OCI-LY7 (cell line): Measurements from ENCODE around the gene ANKRD62. TPM values are rescaled to one million over a fixed set of nuclear protein-coding genes. Genes with fewer than 3 reads are reported as not detected.

Experiments
- BruUV-seq: library from RNA; stranded (reverse); fragments of 400-500 nt; replicated peaks from 2 replicates; lab custom pipeline; 2021; lab: Mats Ljungman, UMichigan
- CTCF ChIA-PET: fragments of 300-600 bp; sonication (Branson Sonifier 250); formaldehyde crosslinking; loops from one replicate; lab custom pipeline; 2022; ENCODE audit warnings: antibody characterized with exemption; ENCODE audit not compliant: unreplicated experiment; lab: Charles Lee
- POLR2A ChIA-PET: fragments of 300-600 bp; sonication (Branson Sonifier 250); formaldehyde crosslinking; loops from one replicate; lab custom pipeline; 2022; ENCODE audit warnings: antibody characterized with exemption; lab: Charles Lee
- DNase-seq: peaks from one replicate; pipeline ENCODE4 v3.0.0-alpha.2; 2015; ENCODE audit warnings: low spot score
- H2AFZ ChIP-seq: fragments of 200-600 bp; sonication (generic), shearing (Covaris generic); 2 replicates; pipeline ENCODE4 v1.6.1; 2014; ENCODE audit warnings: mild to moderate bottlenecking, antibody characterized with exemption, low read length, moderate library complexity
- H3K27ac ChIP-seq: fragments of 200-600 bp; sonication (generic); 2 replicates; pipeline ENCODE4 v1.5.1; 2014; ENCODE audit warnings: mixed run types, low read depth, mild to moderate bottlenecking, moderate library complexity, low read length, inconsistent platforms; ENCODE audit not compliant: poor library complexity, severe bottlenecking
- H3K36me3 ChIP-seq: fragments of 200-600 bp; sonication (generic); 2 replicates; pipeline ENCODE4 v1.6.1; 2014; ENCODE audit warnings: mild to moderate bottlenecking, antibody characterized with exemption, low read length, moderate library complexity, mixed read lengths; ENCODE audit not compliant: insufficient read depth
- H3K4me1 ChIP-seq: fragments of 200-600 bp; sonication (generic); 2 replicates; pipeline ENCODE4 v1.5.1; 2014; ENCODE audit warnings: mild to moderate bottlenecking, low read length; ENCODE audit not compliant: insufficient read depth, poor library complexity, severe bottlenecking
- H3K4me2 ChIP-seq: fragments of 200-600 bp; sonication (generic); 2 replicates; pipeline ENCODE4 v1.6.1; 2014; ENCODE audit warnings: mild to moderate bottlenecking, low read length
- H3K4me3 ChIP-seq: fragments of 200-600 bp; sonication (generic); 2 replicates; pipeline ENCODE4 v1.5.1; 2014; ENCODE audit warnings: mild to moderate bottlenecking, low read depth, low read length; ENCODE audit not compliant: poor library complexity, severe bottlenecking
- H3K79me2 ChIP-seq: fragments of 200-600 bp; sonication (generic); 2 replicates; pipeline ENCODE4 v1.6.1; 2016; ENCODE audit warnings: low read depth, mild to moderate bottlenecking, low read length, moderate library complexity, mixed read lengths; ENCODE audit not compliant: insufficient read depth
- H3K9me2 ChIP-seq: fragments of 200-600 bp; sonication (generic); 2 replicates; pipeline ENCODE4 v1.6.1; 2016; ENCODE audit warnings: mild to moderate bottlenecking, low read length, mixed read lengths; ENCODE audit not compliant: insufficient read depth
- H3K9me3 ChIP-seq: fragments of 200-600 bp; sonication (generic); 2 replicates; pipeline ENCODE4 v1.6.1; 2014; ENCODE audit warnings: mild to moderate bottlenecking, mixed run types, low read length, mixed read lengths
- H4K20me1 ChIP-seq: fragments of 200-600 bp; sonication (generic); 2 replicates; pipeline ENCODE4 v1.6.1; 2014; ENCODE audit warnings: mild to moderate bottlenecking, antibody characterized with exemption, low read length, moderate library complexity, mixed read lengths; ENCODE audit not compliant: insufficient read depth
- EZH2phosphoT487 ChIP-seq: fragments of 200-600 bp; sonication (generic); IDR thresholded peaks from 2 replicates; pipeline ENCODE4 v1.6.1; 2018; ENCODE audit warnings: low read depth, borderline replicate concordance, mild to moderate bottlenecking, mixed run types, antibody characterized with exemption, low read length, moderate library complexity, mixed read lengths
- intact Hi-C: fragments of 100-400 bp; cut with micrococcal nuclease; formaldehyde crosslinking; loops from one replicate; pipeline ENCODE4 v1.10.0; 2022; ENCODE audit not compliant: unreplicated experiment
- total RNA-seq, 2 experiments: library from RNA; depleted of rRNA in 1 of 2; stranded (reverse); fragments of >200 nt in 1 of 2; shearing (Covaris generic) in 1 of 2; gene quantifications; 2 replicates each; pipeline ENCODE4 v1.2.3, GENCODE V29; 2014 to 2022
- TF ChIP-seq, protein P1 (sequence below): fragments of 200-600 bp; sonication (generic); conservative IDR thresholded peaks from 2 replicates; pipeline ENCODE4 v1.5.1; 2014; ENCODE audit warnings: mild to moderate bottlenecking, antibody characterized with exemption, low read length, moderate library complexity, mixed read lengths

Gene ANKRD62
- total RNA-seq, 2 experiments from 2014 or later: 4.1 to 7.3 TPM

DNA sequence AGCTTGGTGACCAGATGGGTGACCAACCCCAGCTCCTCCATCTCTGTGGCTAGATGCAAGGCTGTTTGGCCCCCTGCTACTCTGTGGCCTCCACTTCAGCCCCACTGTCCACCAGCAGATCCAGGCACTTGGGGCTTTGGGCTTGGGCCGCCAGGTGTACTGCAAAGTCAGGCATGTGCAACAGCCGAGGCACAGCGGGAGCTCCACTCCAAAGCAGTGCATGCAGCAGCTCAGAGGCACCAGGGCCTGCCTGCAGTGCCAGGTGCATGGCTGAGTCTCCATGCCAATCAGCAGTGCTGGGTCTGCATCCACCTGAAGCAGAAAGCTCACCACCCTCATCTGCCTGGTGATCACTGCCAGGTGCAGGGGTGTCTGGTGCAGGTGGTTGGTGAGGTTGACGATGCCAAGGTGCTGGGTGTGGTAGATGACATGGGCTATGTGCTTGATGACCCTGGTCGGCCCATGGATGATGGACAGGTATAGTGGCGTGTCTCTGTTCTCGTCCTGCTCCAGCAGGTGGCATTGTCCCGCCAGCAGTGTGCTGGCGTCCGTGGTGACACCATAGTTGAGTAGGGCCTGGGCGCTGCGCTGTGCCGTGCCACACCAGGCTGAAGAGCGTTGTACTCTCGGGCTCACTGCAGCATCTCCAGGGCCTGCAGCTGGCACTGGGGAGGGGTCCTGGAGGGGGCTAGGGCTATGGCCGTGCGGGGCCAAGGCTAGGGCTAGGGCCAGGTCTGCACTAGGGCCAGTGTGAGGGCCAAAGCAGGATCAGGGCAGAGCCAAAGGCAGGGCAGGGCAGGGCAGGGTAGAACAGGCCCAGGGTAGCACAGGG, 1.0 kb upstream of the ANKRD62 start:
- Histone ChIP-seq H2AFZ (no peak overlapping the region), H3K4me1 (no peaks in the 10 kb centered on the region), H3K36me3 (peaks cover 1% of the 10 kb centered on the region; the same call in 1 of the 2 replicates), H3K9me3 (no peaks in the 10 kb centered on the region), H3K4me2 (no peak overlapping the region), H4K20me1 (no peaks in the 10 kb centered on the region), H3K4me3 (no peak overlapping the region), H3K27ac (no peak overlapping the region), H3K79me2 (no peaks in the 10 kb centered on the region), H3K9me2 (no peaks in the 10 kb centered on the region)
- ChIA-PET POLR2A (no interaction called here), CTCF (no interaction called here)
- DNase-seq: no peak
- intact Hi-C loops: no loop called here
- BruUV-seq: no TSS peak
- TF ChIP-seq EZH2phosphoT487: no peak
- TF ChIP-seq, protein P1, sequence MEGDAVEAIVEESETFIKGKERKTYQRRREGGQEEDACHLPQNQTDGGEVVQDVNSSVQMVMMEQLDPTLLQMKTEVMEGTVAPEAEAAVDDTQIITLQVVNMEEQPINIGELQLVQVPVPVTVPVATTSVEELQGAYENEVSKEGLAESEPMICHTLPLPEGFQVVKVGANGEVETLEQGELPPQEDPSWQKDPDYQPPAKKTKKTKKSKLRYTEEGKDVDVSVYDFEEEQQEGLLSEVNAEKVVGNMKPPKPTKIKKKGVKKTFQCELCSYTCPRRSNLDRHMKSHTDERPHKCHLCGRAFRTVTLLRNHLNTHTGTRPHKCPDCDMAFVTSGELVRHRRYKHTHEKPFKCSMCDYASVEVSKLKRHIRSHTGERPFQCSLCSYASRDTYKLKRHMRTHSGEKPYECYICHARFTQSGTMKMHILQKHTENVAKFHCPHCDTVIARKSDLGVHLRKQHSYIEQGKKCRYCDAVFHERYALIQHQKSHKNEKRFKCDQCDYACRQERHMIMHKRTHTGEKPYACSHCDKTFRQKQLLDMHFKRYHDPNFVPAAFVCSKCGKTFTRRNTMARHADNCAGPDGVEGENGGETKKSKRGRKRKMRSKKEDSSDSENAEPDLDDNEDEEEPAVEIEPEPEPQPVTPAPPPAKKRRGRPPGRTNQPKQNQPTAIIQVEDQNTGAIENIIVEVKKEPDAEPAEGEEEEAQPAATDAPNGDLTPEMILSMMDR: peak; percentile 43; the same call in 1 of the 2 replicates

DNA sequence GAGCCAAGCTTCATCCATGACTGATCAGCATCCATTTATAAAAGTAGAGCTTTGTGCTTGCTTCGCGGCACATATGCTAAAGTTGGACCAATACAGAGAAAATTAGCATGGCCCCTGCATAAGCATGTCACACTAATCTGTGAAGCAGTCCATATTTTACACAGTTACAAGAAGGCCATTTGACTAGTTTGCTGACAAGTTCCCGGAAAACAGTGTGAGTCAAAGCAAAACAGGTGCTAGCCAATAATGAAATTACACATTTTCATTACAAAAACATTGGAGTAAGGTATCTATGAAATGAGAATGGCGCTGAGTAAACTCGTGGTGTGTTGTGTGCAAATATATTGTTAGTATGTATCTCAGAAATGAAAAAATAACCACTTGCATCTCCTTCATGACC, 4.7 kb downstream of the ANKRD62 start:
- intact Hi-C loops: no loop called here
- POLR2A ChIA-PET: no interaction called here
- TF ChIP-seq, protein P1: no peak
- TF ChIP-seq EZH2phosphoT487: no peak

DNA sequence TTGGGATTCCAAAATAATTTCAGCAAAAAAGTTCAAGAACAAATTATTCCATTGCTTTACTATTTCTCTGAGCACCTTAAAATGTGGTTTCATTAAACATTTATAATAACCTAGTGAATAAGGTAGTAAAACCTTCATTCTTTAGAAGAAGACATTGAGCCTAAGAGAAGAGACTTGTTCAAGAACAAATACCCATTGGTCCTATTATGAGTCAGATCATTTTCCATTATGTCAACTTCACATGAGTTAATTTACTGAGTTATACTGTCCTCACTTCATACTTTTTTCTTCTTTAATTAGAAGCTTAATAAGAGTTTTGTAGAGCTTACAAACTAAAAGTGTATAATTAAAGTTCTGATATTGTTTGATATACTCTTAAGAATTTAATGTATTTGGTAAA, 5.5 kb downstream of the ANKRD62 start:
- H3K79me2 ChIP-seq: no peaks in the 10 kb centered on the region
- no peaks in the 10 kb centered on the region for H3K9me2 ChIP-seq
- ChIA-PET CTCF (no interaction called here), POLR2A (no interaction called here)
- H2AFZ ChIP-seq: no peak overlapping the region
- H3K4me3 ChIP-seq: no peak overlapping the region
- no peaks in the 10 kb centered on the region for H3K9me3 ChIP-seq
- H4K20me1 ChIP-seq: no peaks in the 10 kb centered on the region
- H3K4me1 ChIP-seq: no peaks in the 10 kb centered on the region
- intact Hi-C loops: no loop called here
- DNase-seq: no peak
- TF ChIP-seq EZH2phosphoT487: no peak
- TF ChIP-seq, protein P1: no peak
- no TSS peak for BruUV-seq
- H3K4me2 ChIP-seq: no peak overlapping the region
- H3K36me3 ChIP-seq: peaks cover 12% of the 10 kb centered on the region; the same call in 1 of the 2 replicates
- H3K27ac ChIP-seq: no peak overlapping the region

More for the DNA sequence above, 4.7 kb downstream of the ANKRD62 start:
- Histone ChIP-seq H3K9me2 (no peaks in the 10 kb centered on the region), H2AFZ (no peak overlapping the region), H3K4me1 (no peaks in the 10 kb centered on the region), H3K4me2 (no peak overlapping the region), H3K9me3 (no peaks in the 10 kb centered on the region), H3K79me2 (no peaks in the 10 kb centered on the region), H4K20me1 (no peaks in the 10 kb centered on the region), H3K4me3 (no peak overlapping the region), H3K36me3 (peaks cover 12% of the 10 kb centered on the region; the same call in 1 of the 2 replicates), H3K27ac (no peak overlapping the region)
- CTCF ChIA-PET: no interaction called here
- DNase-seq: no peak
- BruUV-seq: no TSS peak
